Right renal pelvis (tissue), 4 donors: ENCODE results near the gene MID1. TPM values are rescaled to one million over a fixed set of nuclear protein-coding genes. Genes with fewer than 3 reads are reported as not detected.

Experiments used
- DNase-seq, 4 donors: peaks; one replicate each; pipeline ENCODE4 v3.0.0-alpha.2; 2013; ENCODE audit warnings: low read depth in 4 of 4, low spot score in 3 of 4, missing footprints in 1 of 4
- polyA plus RNA-seq, 4 donors: library from polyadenylated mRNA; unstranded; fragments of 120-200 nt; gene quantifications; one replicate each; pipeline ENCODE4 v1.2.1, GENCODE V29; 2013; ENCODE audit not compliant: insufficient read length in 4 of 4

MID1 gene
- polyA plus RNA-seq, 4 donors, result 23.0 to 30.2 (median 24.5) TPM

DNA sequence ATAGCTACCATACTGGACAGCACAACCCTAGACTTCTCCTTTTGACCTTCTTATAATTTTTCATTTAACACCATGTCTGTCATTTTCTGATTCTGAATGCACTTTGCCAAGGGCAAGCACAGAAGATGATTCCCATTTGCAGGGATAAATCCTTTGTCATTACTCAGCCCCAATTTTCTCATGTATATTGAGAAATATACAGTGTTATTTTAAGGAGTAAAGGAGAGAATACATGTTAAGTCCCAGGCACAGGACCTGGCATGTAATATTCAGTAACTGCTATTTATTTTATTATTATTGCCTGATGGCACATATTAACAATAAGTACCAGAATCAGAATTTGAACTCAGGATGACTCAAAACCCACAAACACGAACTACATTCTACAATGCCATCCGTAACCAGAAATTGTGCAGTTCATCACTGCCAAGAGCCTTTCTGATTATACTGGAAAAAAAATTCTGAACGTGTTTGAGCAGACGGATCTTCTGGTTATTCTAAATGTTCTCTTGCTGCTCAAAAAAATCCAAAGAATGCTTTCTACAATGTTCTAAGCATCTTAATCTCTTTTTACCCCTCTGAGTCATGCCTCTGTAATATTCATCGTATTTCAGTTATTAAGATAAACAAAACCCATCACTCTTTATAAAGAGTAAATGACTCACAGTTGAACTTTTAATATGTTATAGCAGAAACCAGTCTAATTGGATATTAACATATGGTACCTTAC is 170.0 kb downstream of the MID1 start:
- no peak for DNase-seq

DNA sequence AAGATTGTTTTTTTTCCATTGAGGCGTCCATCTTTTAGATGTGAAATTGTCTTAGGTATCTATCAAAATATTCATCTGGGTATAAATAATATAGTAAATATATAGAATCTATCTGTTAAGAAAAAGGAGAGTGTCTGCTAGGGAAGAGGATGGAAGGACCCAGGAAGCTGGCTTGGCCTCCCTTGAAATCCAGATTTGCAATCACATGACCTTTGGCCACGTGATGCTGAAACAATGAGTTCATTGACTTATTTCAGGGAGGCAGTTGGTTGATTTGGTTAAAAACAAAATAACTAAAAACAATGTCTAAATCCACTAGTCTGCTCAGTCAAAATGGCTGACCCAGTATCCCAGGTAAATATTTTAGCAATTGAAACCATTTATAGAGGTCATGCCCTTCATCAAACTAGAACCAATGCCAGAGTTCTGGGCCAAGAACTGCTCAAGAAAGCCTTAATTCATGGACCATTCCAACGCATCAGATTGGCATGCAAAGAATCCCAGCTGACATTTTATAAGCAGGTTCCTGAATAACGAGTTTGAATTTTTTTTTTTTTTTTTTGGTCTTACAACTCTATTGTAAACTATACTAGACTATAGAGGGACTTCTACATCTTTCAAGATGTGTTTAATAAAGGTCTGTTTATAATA is 172.7 kb downstream of the MID1 start:
- DNase-seq, result no peak

DNA sequence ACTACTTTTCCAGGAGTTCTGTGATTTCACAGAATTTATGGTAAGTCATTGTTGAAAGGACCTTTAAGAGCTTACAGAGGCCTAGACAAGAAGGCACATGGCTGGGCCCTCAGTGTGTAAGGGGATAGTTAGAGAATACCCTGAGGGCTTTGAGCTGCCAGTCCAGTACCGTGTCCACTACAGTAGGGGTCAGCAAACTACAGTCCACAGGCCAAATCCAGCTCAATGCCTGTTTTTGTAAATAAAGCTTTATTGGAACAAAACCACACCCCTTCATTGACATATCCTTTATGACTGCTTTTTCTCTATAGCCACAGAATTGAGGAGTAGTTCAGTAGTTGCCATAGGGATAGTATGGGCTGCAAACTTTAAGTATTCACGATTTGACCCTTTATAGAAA is 176.2 kb downstream of the MID1 start:
- DNase-seq, result no peak

DNA sequence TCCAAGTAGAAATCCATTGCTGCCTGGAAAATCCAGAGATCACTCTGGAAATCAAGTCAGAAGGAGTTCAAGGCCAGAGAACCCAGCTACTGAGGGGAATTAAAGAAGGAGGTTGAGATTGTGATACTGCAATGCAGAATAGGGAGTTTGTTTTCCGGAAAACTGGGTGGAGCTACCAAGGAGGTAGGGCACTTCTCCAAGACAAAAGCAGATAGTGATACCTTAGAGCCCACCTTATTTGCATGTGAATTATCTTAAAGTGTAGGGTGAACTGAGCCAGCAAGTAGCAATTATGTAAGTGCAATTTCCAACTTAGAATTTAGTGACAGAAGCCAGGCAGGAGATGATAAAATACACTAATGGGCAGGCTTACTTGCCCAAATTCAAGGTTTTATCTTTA is 178.9 kb downstream of the MID1 start:
- DNase-seq, result no peak

DNA sequence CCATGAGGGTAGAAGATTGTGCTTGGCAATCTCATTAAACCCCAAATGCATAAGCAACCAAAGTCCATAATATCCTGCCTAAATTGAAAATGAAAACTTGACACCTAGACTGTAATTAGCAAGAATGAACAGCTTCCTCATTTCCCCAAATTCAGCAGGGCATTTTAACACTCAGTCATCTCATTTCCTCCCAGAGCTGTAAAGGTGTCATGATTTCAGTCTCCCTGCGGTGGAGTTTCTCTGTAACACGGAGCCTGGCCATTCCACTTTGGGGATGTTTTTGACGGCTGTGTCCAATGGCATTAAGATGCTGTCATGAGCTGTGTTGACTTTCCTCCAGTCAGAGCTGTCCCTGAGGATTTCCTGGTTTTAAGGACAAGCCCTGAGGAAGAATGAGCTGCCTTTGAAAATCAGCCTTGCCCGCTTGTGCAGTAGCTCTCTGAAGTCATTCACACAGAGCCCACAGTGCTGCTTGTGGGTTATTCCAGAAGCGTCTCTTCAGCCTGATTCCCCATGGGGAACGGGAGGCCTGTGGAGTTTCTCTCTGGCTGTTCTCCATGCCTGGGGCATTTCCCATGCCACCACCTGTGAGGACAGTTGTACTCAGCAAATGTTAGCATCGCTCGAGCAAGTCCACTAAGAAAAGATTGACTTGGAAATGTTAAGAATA is 187.0 kb downstream of the MID1 start:
- no peak for DNase-seq

DNA sequence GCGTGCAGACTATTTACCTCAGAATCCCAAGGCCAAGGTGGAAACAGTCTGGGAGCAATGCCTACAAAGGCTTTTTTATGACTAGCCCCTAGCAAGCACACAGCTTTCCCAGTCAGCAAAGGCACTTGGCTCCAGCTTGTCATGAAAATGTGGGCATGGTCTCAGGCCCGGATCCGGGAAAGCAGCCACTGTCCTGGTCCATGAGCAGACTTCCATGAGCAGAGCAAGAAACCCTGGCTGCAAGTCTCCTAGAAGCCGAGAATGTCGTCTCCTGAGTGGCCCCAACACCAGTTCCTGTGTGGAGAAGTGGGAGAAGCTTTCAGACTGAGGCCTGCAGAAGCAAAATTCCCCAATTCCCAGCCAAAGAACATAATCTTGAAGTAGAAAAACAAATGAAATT is 190.5 kb downstream of the MID1 start:
- DNase-seq, result no peak

DNA sequence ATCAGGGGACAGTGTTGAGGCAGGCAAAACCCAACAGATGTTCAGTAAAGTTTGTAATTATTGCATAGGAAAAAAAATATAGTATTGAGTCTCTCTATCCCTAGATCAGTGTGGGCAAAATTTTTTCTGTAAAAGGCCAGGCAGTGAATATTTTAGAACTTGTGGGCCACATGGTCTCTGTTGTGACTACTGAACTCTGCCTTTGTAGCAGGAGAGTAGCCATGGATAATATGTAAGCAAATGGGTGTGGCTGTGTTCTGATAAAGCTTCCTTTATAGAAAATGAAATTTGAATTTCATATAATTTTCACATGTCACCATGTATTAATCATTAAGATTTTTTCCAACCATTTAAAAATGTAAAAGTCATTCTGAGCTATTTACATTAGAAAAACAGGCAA is 193.1 kb downstream of the MID1 start:
- no peak for DNase-seq

DNA sequence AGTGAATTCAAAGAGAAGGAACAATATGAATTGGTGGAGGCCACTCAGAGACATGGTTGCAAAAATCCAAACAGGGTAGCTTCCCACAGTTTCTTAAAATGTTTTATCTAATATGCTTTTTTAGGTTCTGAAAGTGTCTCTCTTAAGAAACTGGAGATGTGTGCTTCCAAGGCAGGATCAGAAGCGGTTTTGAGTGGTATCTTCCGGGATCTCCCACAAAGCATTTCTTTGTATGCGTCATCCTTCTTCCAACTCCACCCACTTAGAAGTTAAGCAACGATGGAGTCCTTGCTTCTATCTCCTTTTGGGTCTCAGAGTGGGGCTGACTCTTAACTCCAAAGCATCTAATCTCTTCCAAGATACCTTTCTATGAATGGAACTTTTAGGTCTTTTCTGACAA is 196.7 kb downstream of the MID1 start:
- no peak for DNase-seq

DNA sequence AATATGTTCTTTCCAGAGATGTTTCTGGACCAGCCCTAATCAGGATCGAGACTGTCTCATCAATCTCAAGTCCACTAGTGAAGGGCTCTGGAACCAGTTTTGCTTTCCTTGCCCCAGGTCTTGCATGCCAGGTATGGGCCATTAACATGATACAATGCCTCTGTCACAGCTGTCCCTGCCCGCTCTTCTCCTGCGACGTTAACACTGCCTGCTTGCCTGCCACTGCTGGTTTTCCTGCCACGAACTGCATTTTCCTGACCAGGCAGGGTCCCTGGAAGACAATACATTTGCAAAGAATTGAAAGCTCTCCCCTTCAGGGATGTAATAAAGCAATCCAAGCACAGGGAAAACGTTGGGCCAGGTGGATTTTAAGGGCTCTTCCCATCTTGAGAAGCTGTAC is 200.3 kb downstream of the MID1 start:
- DNase-seq, result no peak

DNA sequence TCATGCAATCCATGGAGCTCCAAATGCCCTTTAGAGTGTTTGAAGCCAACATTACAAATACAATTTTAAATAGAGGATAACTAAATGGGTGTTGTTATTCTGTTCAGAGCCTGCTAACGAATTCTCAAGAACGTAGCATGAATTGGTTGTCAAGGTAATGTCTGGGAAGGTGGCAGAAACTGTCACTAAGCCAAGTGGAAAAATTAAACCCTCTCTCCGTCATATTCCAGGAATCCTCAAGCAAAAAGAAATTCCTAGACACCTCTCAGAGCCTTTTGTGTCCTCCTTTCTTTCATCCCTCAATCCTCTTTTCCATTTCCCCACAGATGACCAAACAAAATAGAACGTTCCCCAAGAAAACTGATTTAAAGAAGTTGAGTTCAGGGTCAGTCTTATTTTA is 204.0 kb downstream of the MID1 start:
- DNase-seq, result no peak

DNA sequence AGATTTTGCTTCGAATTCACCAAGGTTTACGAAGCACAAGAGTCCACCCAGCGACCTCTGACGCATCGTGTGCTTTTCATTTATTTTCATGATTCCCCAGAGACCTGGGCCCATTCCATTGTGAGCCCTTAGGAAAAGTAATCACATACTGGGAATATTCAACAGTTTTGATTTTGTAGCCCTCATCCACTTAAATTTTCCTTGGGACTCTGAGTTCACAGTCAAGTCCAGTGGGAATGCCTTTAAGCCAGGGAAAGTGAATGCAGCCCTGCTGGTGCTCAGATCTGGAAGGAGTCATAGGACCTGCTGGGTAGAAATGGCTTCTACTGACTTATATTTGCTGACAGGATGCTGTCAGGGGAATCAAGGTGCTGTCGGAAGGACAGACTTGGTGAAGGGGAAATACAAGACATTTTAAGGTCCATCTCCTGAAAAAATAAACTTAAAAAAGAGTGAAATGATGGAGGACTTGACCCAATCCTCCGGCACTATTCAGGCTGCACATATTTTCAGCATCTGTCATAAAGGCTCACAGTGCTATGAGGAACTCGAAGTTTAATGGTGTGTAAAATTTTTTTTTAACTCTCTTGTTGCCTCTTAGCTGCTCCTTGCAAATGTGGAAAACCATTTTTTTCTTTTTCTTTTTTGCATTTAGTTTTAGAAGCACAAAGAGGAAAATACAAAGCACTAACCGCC is 204.9 kb downstream of the MID1 start:
- DNase-seq, result no peak

DNA sequence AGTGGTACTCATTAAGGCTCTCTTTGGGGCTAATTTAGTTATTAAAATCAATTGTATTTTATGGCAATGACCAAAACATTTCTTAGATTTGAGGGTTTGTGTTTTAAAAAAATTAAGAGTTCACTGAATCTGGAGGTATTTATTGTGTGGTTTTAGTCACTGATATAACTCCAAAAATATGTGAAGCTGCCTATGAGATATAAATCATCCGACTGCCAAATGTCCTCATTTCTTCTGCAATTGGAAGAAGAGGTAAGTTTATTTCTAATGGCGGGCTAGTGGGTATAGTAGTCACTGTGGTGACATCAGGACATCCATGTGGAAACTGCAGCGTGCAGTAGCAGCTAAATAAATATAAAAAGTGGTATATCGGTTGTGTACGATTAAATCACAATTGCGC is 205.5 kb downstream of the MID1 start:
- DNase-seq, result no peak

DNA sequence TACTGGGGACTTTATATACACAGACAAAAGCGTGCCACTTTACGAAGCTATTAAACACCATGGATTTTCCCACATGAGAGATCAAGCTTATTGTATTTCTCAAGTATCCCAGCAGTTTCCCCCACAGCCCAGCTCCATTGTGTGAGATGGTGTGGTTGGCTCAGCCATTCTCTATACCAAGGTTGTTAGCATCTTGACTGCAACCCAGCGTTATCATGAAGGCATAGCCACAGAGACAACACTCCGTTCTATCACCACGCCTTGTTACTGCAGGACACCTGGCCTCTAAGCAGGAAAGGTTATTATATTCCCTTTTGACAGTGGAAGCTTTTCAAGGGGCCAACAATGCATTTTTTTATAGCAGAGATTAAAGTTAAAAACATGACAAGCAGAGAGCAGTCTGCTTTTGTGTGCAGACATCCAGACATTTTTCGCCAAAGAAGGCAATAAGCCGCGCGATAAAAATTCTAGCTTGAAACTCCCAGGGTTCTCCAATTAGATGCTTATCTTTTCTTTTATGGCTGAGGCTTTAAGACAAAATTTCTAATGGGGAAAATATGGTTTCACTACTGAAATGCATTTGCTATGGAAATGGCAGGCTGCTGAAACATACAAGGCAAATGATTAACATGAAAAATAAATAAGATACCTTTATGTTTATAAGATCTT is 206.1 kb downstream of the MID1 start:
- no peak for DNase-seq

DNA sequence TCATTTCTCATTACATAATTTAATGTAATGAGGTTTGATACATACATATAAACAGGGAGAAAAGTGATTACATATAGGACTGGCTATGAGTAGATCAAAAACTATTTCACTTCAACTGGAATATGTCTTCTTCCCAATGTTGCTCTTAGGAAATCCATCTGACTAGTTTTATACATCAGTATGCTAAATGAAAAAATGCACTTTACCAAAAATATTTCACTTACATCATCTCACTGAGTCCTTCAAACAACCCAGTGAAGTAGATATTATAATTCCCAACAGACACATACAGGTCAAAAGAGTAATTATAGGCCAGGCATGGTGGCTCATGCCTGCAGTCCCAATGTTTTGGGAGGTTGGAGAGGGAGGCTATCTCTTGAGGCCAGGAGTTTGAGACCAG is 215.9 kb downstream of the MID1 start:
- DNase-seq, result no peak

DNA sequence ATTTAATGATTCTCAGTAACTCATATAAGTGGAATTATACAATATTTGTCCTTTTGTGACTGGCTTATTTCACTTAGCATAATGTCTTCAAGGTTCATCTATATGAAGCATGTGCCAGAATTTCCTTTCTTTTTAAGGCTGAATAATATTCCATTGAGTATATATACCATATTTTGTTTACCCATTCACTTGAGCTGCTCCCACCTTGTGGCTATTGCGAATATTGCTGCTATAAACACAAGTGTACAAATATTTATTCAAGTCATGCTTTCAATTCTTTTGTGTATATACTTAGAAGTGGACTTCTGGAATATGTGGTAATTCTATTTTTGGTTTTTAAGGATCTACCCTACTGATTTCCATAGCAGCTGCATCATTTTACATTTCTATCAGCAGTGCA is 219.1 kb downstream of the MID1 start:
- DNase-seq, result no peak

DNA sequence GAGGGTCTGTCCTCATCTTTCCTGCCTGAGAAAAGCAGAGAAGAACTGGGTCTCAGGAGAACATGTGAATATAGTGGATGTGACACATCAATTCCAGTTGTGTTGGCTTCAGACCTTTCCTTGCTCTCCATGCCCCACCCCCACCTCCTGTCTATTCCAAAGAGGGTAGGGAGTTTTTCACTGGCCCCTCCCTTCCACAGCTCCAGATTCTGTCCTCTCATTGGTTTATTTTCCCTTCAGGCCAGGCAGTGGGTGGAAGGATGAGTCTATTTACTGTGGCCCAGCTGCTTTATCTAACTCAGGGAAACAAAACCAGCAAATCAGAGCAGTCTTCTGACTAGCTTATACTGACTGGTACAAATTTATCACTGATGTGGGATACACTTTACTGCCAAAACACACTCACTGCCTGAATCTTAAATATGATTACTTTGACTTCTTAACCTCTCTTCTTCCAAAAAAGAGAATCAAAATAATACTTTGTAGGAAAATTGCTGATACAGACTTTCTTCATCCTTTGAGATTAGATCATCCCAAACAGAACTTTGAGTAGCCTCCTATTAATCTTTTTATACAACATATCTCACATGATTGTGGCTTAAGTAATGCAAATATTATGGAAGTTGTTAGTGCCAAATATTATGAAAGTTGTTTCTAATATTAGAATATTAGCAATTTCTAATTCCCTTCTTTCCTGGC is 221.2 kb downstream of the MID1 start:
- no peak for DNase-seq

DNA sequence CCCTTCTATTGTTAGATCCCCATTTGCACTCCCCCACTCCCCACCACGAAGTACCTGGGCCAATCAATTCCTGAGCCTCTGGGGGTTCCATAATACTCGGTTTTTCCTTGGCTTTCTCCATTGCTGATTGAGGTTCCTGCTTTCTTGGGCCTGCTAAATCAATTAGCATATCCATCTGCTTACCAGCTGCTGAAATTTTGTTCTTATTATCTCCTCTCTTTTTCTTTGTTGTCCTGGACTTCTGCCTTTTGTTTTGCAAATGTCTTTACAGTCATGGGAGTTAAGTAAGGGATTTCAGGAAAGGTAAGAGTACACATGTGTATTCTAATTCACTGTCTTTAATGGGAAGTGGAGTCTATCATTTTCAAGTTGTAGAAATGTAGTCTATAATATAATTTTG is 222.2 kb downstream of the MID1 start:
- DNase-seq, result no peak

DNA sequence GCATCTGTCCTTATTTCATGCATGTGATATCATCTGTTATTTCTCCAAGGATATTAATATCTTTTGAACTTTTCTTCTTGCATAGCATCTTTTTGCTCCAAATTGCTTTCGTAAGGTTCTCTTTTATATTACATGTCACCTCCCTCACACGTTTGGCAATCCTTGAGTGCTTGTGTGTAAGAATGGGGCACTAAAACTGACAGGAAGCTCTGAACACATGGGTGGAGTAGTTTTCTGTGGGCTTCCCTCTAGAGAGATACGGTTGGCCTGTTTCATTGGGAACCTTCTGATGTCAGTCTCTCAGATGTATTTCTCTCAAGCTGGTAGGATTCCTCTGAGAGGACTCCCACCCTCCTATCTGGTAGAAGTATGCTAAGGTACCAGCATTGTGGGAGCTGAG is 223.0 kb downstream of the MID1 start:
- no peak for DNase-seq

DNA sequence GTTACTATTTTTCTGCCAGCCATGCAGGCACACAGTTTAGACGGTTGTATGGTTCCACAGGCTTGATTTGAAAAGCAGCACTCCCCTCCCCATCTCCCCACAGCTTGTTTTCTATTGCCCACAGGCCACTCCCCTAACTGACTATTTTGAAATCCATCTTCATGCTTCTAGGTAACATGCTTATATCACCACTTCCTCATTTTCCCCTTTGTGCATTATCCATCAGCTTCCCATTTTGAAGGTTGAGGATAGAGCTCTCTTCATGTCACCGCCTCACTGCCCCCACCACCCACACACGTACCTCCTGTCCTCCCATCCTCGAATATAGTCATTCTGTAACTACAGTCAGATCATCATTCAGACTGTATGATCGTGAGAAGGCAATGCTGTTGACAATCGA is 224.7 kb downstream of the MID1 start:
- DNase-seq, result no peak
